Bronchial epithelial cell (primary cell): ENCODE measurements around the gene HIVEP3. TPM values are rescaled to one million over a fixed set of nuclear protein-coding genes. Genes with fewer than 3 reads are reported as not detected.

Source experiments
- DNase-seq: peaks from one replicate; pipeline ENCODE4 v3.0.0-alpha.2; 2010; ENCODE audit warnings: low read depth
- FAIRE-seq: peaks from 2 replicates; lab custom pipeline; 2011; peaks lifted over from hg19 to GRCh38; lab: Jason Lieb, UNC
- H3K27me3 ChIP-seq: 2 replicates; pipeline ENCODE4 v1.5.1; 2011; ENCODE audit warnings: low read length; ENCODE audit not compliant: control insufficient read depth, insufficient read depth
- H3K36me3 ChIP-seq: 2 replicates; pipeline ENCODE4 v1.5.1; 2011; ENCODE audit warnings: low read length; ENCODE audit not compliant: control insufficient read depth, insufficient read depth
- H3K4me3 ChIP-seq: 2 replicates; pipeline ENCODE4 v1.5.1; 2011; ENCODE audit warnings: mild to moderate bottlenecking, low read depth, low read length, control low read depth
- total RNA-seq: library from RNA; depleted of rRNA; stranded (reverse); fragments of >200 nt; gene quantifications from 2 replicates; pipeline ENCODE4 v1.2.1, GENCODE V29; 2014
- TF ChIP-seq, protein P1 (sequence below): IDR thresholded peaks from 2 replicates; pipeline ENCODE4 v1.5.1; 2011; ENCODE audit warnings: mild to moderate bottlenecking, moderate library complexity, low read length, control low read depth, inconsistent platforms; ENCODE audit not compliant: insufficient read depth, severe bottlenecking

HIVEP3 gene
- total RNA-seq, 1 donor from 2014 or later: under 0.01 TPM

DNA sequence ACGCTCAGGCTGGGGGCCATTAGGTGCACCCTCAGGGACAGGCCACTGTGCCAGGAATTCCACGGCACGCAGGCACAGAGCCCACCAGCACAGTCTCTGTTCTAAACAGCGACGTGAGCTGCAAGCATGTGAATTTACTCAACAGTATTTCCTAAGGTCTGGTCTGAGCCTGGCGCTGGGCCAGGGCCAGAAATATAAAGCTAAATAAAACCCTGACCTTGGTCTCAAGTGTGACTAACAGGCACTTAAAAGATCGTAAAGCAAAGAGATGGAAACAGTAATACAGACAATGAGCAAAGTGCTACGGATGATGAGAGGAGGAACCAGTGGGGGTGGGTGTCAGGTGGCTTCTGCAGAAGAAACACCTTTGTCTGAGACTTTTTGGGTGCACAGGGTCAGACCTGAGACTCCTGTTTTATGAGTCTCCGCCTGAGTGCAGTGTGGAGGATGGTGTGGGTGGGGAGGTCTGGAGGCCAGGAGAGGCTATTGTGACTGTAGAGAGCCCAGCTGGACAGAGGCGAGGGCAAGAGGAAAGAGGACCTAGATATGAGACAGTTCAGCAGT, 380.9 kb downstream of the HIVEP3 start:
- Histone ChIP-seq H3K27me3 (no peaks in the 10 kb centered on the region), H3K36me3 (no peaks in the 10 kb centered on the region), H3K4me3 (no peak overlapping the region)
- TF ChIP-seq, protein P1, sequence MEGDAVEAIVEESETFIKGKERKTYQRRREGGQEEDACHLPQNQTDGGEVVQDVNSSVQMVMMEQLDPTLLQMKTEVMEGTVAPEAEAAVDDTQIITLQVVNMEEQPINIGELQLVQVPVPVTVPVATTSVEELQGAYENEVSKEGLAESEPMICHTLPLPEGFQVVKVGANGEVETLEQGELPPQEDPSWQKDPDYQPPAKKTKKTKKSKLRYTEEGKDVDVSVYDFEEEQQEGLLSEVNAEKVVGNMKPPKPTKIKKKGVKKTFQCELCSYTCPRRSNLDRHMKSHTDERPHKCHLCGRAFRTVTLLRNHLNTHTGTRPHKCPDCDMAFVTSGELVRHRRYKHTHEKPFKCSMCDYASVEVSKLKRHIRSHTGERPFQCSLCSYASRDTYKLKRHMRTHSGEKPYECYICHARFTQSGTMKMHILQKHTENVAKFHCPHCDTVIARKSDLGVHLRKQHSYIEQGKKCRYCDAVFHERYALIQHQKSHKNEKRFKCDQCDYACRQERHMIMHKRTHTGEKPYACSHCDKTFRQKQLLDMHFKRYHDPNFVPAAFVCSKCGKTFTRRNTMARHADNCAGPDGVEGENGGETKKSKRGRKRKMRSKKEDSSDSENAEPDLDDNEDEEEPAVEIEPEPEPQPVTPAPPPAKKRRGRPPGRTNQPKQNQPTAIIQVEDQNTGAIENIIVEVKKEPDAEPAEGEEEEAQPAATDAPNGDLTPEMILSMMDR: no peak
- DNase-seq: peak; percentile 8
- FAIRE-seq: no peak

DNA sequence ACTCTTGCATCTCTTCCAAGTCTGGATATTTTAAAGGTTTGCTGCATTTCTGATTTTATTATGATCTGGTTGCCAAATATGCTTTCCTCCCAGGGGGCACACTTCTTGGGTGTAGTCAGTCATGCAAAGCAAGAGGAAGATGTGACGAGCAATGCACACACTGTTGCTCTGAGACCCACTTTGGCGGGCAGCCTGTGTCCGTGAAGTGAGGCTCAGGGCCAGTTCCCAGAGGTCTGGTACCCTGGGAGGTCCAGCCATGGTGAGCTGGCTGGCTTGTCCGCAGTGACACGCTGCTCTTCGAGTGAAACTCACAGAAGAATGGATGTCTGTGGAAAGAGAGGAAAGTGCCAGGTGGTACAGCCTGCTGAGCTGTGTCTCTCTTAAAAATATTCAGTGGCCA, 381.5 kb downstream of the HIVEP3 start:
- no peak for FAIRE-seq
- Histone ChIP-seq H3K36me3 (no peaks in the 10 kb centered on the region), H3K27me3 (peaks cover 2% of the 10 kb centered on the region), H3K4me3 (no peak overlapping the region)
- TF ChIP-seq, protein P1: no peak
- DNase-seq: no peak

DNA sequence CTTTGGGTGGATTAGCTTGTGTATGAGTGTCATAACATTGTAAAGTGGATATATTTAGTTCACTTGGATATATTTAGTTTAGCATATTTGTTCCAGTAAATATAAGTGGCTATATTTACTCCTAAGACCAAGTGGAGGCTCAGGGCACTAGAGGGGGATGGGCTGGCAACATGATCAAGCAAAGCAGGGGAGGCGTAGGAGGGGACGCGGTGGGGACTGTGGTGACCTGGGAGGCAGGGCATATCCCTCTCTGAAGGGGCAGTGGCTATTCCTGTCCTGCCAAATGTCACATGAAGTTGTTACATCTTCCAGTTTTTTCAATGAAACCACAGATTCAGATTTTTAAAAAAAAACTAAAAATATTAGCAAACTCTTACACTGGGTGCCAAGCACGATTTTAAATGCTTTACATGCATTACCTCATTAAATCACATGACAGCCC, 382.3 kb downstream of the HIVEP3 start:
- FAIRE-seq (no peak), DNase-seq (no peak)
- TF ChIP-seq, protein P1: no peak
- H3K27me3 ChIP-seq: peaks cover 2% of the 10 kb centered on the region
- H3K4me3 ChIP-seq: no peak overlapping the region
- no peaks in the 10 kb centered on the region for H3K36me3 ChIP-seq

DNA sequence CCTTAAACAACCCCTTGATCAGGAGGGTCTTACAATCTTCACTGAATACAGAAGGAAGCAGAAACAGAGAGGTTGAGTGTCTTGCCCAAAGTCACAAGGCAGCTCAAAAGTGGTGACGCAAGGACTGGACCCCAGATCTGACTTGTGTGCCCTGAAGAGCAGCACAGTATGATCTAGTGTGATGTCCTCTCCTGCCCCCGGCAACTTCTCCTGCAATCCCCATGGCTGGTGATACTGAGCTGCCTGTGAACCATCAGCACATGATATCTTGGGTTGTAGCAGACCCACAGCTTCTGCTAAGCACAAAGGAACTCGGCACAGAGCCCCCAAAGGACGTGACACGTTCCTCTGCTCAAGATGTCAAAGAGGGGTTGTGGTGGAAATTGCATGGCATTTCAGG, 383.0 kb downstream of the HIVEP3 start:
- no peak for DNase-seq
- Histone ChIP-seq H3K4me3 (no peak overlapping the region), H3K27me3 (peaks cover 2% of the 10 kb centered on the region), H3K36me3 (no peaks in the 10 kb centered on the region)
- TF ChIP-seq, protein P1: no peak
- peak; percentile 23 for FAIRE-seq

DNA sequence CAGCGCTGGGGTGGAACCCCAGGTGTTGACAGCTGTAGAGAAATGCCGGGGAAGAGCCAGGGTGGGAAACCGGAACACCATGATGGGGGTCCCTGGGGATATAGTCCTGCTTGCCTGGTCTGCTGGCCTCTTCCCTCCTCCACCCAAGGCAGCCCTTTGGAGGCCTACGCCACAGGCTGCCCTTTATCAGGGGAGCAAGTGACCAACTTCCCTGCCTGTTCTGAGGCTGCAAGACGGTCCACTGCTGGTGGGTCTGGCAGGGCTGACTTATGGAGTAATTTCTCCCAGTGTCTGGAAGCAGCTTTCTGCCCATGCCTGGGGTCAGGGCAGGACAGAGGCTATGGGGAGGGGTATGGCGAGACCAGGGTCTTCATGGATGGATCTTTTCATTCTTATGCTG, 383.4 kb downstream of the HIVEP3 start:
- no peak for DNase-seq
- H3K36me3 ChIP-seq: no peaks in the 10 kb centered on the region
- H3K4me3 ChIP-seq: no peak overlapping the region
- peaks cover 2% of the 10 kb centered on the region for H3K27me3 ChIP-seq
- TF ChIP-seq, protein P1: no peak
- FAIRE-seq: no peak
